Measurements from ENCODE around the gene RASL11B. TPM values are rescaled to one million over a fixed set of nuclear protein-coding genes. Genes with fewer than 3 reads are reported as not detected.

Gene RASL11B
- total and polyA plus RNA-seq, 10 of the 15 experiments (the other 5 are each of a cell fraction or from before 2014, with no cell fraction given) = 0.06 to 0.45 (median 0.08) TPM; not detected in 5

- ChIA-PET RAD21 (ENCODE audit: unreplicated experiment) (no interaction called here), POLR2A (no interaction called here), SMC1A (ENCODE audit: uncharacterized antibody, unreplicated experiment) (no interaction called here), CTCF (no interaction called here)
- no peak for ATAC-seq
- WGBS (ENCODE audit: insufficient coverage, insufficient replicate concordance, low lambda C conversion rate, missing lambda C conversion rate) = 67% methylated on average over 3 of the region's 3 CpGs
- H3K79me2 ChIP-seq (ENCODE audit: control insufficient read depth, insufficient read depth, low read length) = no peaks in the 10 kb centered on the region
- in situ Hi-C loops (cut with MboI) = no loop called here
- H3K36me3 ChIP-seq (ENCODE audit: control insufficient read depth in 2 of 2, insufficient read depth in 2 of 2, low read length in 1 of 2) = no peaks in the 10 kb centered on the region
- no peak for DNase-seq (ENCODE audit: low read depth, low spot score)
- no peak overlapping the region for H3K4me3 ChIP-seq
- no peaks in the 10 kb centered on the region; a peak in 1 of 4 replicates for H3K27me3 ChIP-seq (replicated peaks in 1 of 2; ENCODE audit: control insufficient read depth in 2 of 2, insufficient read depth in 2 of 2, low read length in 1 of 2)
- BruUV-seq (replicated peaks) = no TSS peak
- TF ChIP-seq SREBF2 (IDR thresholded peaks at IDR 0.05; ENCODE audit: low read length) (no peak), HSF1 (IDR thresholded peaks at IDR 0.05; ENCODE audit: low read depth, low read length) (no peak), ATF3 (IDR thresholded peaks at IDR 0.05; ENCODE audit: borderline replicate concordance, extremely low read depth, low read depth, low read length) (no peak), JUNB (IDR thresholded peaks at IDR 0.05) (no peak), NBN (IDR thresholded peaks at IDR 0.05) (no peak), ZSCAN29 (IDR thresholded peaks at IDR 0.05) (no peak), EP300 (IDR thresholded peaks at IDR 0.05; ENCODE audit: borderline replicate concordance in 1 of 2, control insufficient read depth in 1 of 2, low read depth in 2 of 2, low read length in 2 of 2) (no peak), PBX3 (IDR thresholded peaks at IDR 0.05; ENCODE audit: insufficient replicate concordance, low read depth, low read length) (no peak), SMAD1 (IDR thresholded peaks at IDR 0.05; ENCODE audit: low read depth, partially characterized antibody) (no peak), RELA (IDR thresholded peaks at IDR 0.05; ENCODE audit: borderline replicate concordance, partially characterized antibody) (no peak), SIX5 (IDR thresholded peaks at IDR 0.05; ENCODE audit: low read depth, low read length, severe bottlenecking) (no peak), MYB (IDR thresholded peaks at IDR 0.05; ENCODE audit: borderline replicate concordance, low read depth, low read length) (no peak), E4F1 (IDR thresholded peaks at IDR 0.05; ENCODE audit: borderline replicate concordance, partially characterized antibody) (no peak), ZNF622 (IDR thresholded peaks at IDR 0.05) (no peak), CEBPB (IDR thresholded peaks at IDR 0.05; ENCODE audit: borderline replicate concordance in 1 of 2, low read depth in 2 of 2, low read length in 2 of 2) (no peak), NRF1 (conservative IDR thresholded peaks at IDR 0.05; ENCODE audit: low read depth, low read length) (no peak), SUZ12 (IDR thresholded peaks at IDR 0.05; ENCODE audit: unreplicated experiment) (no peak), RCOR1 (conservative IDR thresholded peaks at IDR 0.05; ENCODE audit: low read depth, low read length) (no peak), TCF7 (IDR thresholded peaks at IDR 0.05; ENCODE audit: borderline replicate concordance) (no peak)
- no peak overlapping the region for H3K9ac ChIP-seq (ENCODE audit: control insufficient read depth, insufficient read depth, low read length)
- intact Hi-C loops (cut with micrococcal nuclease; ENCODE audit: unreplicated experiment) = no loop called here
- no peak overlapping the region for H3K27ac ChIP-seq (ENCODE audit: control insufficient read depth, insufficient read depth)
- no peaks in the 10 kb centered on the region for H3K4me1 ChIP-seq (ENCODE audit: control insufficient read depth, insufficient read depth, low read length)
- H2AFZ ChIP-seq (ENCODE audit: control insufficient read depth, low read depth, low read length) = no peak overlapping the region
- H3K9me3 ChIP-seq (replicated peaks; ENCODE audit: control insufficient read depth, insufficient read depth, low read length) = no peaks in the 10 kb centered on the region
- FAIRE-seq = no peak
- no peaks in the 10 kb centered on the region for H4K20me1 ChIP-seq (ENCODE audit: control insufficient read depth, insufficient read depth)
- H3K4me2 ChIP-seq (ENCODE audit: control insufficient read depth, insufficient read depth) = no peak overlapping the region
Observed at GRCh38 chr4:52850406-52851124, 11.6 kb upstream of the RASL11B start.
